OCI-LY3 (cell line): ENCODE measurements around the gene XCL2.

Experiments
- H2AFZ ChIP-seq: fragments of 200-600, 300-600 bp; shearing (Covaris generic); 2 replicates; pipeline ENCODE4 v1.6.0; 2014; ENCODE audit warnings: antibody characterized with exemption, low read depth, low read length
- H3K27ac ChIP-seq: fragments of 200-600, 300-600 bp; sonication (generic); 2 replicates; pipeline ENCODE4 v1.5.1; 2014; ENCODE audit warnings: mild to moderate bottlenecking, low read length, moderate library complexity, mixed read lengths
- H3K27me3 ChIP-seq: fragments of 200-600, 300-600 bp; sonication (generic); 2 replicates; pipeline ENCODE4 v1.6.1; 2014; ENCODE audit warnings: low read depth, low read length, mixed read lengths
- H3K36me3 ChIP-seq: fragments of 200-600, 300-600 bp; sonication (generic); replicated peaks from 2 replicates; pipeline ENCODE3; 2014; ENCODE audit warnings: low read depth, low read length, mixed read lengths
- H3K4me1 ChIP-seq: fragments of 300-600, 200-600 bp; sonication (generic); 2 replicates; pipeline ENCODE4 v1.6.1; 2014; ENCODE audit warnings: low read length, mixed read lengths
- H3K4me2 ChIP-seq: fragments of 200-600, 300-600 bp; sonication (generic); 2 replicates; pipeline ENCODE4 v1.6.1; 2014; ENCODE audit warnings: low read length, mixed read lengths
- H3K4me3 ChIP-seq: fragments of 300-600, 200-600 bp; sonication (generic); 2 replicates; pipeline ENCODE4 v1.5.1; 2014; ENCODE audit warnings: antibody characterized with exemption, mild to moderate bottlenecking, low read length, moderate library complexity
- H3K79me2 ChIP-seq: fragments of 300-600, 200-600 bp; shearing (Covaris generic); 2 replicates; pipeline ENCODE4 v1.6.1; 2014; ENCODE audit warnings: mild to moderate bottlenecking, low read length, mixed read lengths
- H3K9ac ChIP-seq: fragments of 300-600, 200-600 bp; shearing (Covaris generic); 2 replicates; pipeline ENCODE4 v1.6.0; 2014; ENCODE audit warnings: mild to moderate bottlenecking, low read length, moderate library complexity
- H3K9me3 ChIP-seq: fragments of 200-600, 300-600 bp; shearing (Covaris generic); 2 replicates; pipeline ENCODE4 v1.6.1; 2014; ENCODE audit warnings: low read length, mixed read lengths; ENCODE audit not compliant: insufficient read depth
- H4K20me1 ChIP-seq: fragments of 200-600, 300-600 bp; sonication (generic); 2 replicates; pipeline ENCODE4 v1.6.1; 2016; ENCODE audit warnings: low read length, mixed read lengths; ENCODE audit not compliant: insufficient read depth
- CTCF ChIP-seq: fragments of 200-600, 300-600 bp; sonication (generic); IDR thresholded peaks from 2 replicates; pipeline ENCODE4 v1.5.1; 2014; ENCODE audit warnings: antibody characterized with exemption, low read length, low read depth
- EZH2phosphoT487 ChIP-seq: fragments of 200-600 bp; shearing (Covaris generic); IDR thresholded peaks from 2 replicates; pipeline ENCODE4 v1.6.1; 2018; ENCODE audit warnings: antibody characterized with exemption, mixed run types, low read depth

Gene XCL2

GRCh38 chr1:168572633-168573032 is 28.8 kb upstream of the XCL2 start:
- TF ChIP-seq CTCF: no peak
- no peak for TF ChIP-seq EZH2phosphoT487
- Histone ChIP-seq H3K4me2 (no peak overlapping the region), H3K9ac (no peak overlapping the region), H3K4me3 (no peak overlapping the region), H3K27ac (no peak overlapping the region), H3K36me3 (no peaks in the 10 kb centered on the region), H3K27me3 (peaks cover 52% of the 10 kb centered on the region), H3K4me1 (peaks cover 5% of the 10 kb centered on the region), H3K9me3 (no peaks in the 10 kb centered on the region), H3K79me2 (no peaks in the 10 kb centered on the region), H2AFZ (no peak overlapping the region), H4K20me1 (no peaks in the 10 kb centered on the region)

GRCh38 chr1:168570652-168571051 is 26.9 kb upstream of the XCL2 start:
- Histone ChIP-seq H3K9me3 (no peaks in the 10 kb centered on the region), H4K20me1 (no peaks in the 10 kb centered on the region), H3K79me2 (no peaks in the 10 kb centered on the region), H3K4me3 (no peak overlapping the region), H3K4me2 (no peak overlapping the region), H3K36me3 (no peaks in the 10 kb centered on the region), H3K9ac (no peak overlapping the region), H3K27ac (no peak overlapping the region), H2AFZ (no peak overlapping the region), H3K4me1 (peaks cover 5% of the 10 kb centered on the region), H3K27me3 (peaks cover 63% of the 10 kb centered on the region)
- TF ChIP-seq EZH2phosphoT487 (no peak), CTCF (no peak)

- Histone ChIP-seq H3K9ac (no peak overlapping the region), H3K4me1 (peaks cover 5% of the 10 kb centered on the region)
- TF ChIP-seq EZH2phosphoT487 (no peak), CTCF (no peak)
These were observed 24.5 kb upstream of the XCL2 start for GRCh38 chr1:168568346-168568745.

GRCh38 chr1:168567568-168567967 is 23.8 kb upstream of the XCL2 start:
- Histone ChIP-seq H3K27me3 (peaks cover 69% of the 10 kb centered on the region), H3K79me2 (no peaks in the 10 kb centered on the region), H4K20me1 (no peaks in the 10 kb centered on the region), H3K9ac (no peak overlapping the region), H2AFZ (no peak overlapping the region), H3K4me3 (no peak overlapping the region), H3K36me3 (no peaks in the 10 kb centered on the region), H3K9me3 (no peaks in the 10 kb centered on the region), H3K4me1 (peaks cover 3% of the 10 kb centered on the region), H3K4me2 (no peak overlapping the region), H3K27ac (no peak overlapping the region)
- TF ChIP-seq CTCF (no peak), EZH2phosphoT487 (no peak)

More at GRCh38 chr1:168568346-168568745, 24.5 kb upstream of the XCL2 start:
- Histone ChIP-seq H3K9me3 (no peaks in the 10 kb centered on the region), H3K27me3 (peaks cover 73% of the 10 kb centered on the region), H3K4me3 (no peak overlapping the region), H2AFZ (no peak overlapping the region), H3K79me2 (no peaks in the 10 kb centered on the region), H3K27ac (no peak overlapping the region), H3K36me3 (no peaks in the 10 kb centered on the region), H3K4me2 (no peak overlapping the region), H4K20me1 (no peaks in the 10 kb centered on the region)
